Mesenchymal stem cell (in vitro differentiated cells and primary cell): ENCODE results near the gene ADAMTS7.
A peak's percentile ranks its signal among the peaks of the same experiment; 100 is the strongest.
"Not testable (repeated sequence)": the region's sequence is repeated elsewhere in the genome, so short reads cannot be mapped to it uniquely, and the experiment has no call there.

ENCODE experiments used
- DNase-seq: peaks from one replicate; pipeline ENCODE4 v3.0.0-alpha.2; 2013
- H2AFZ ChIP-seq: one replicate; pipeline ENCODE4 v1.6.1; 2013; ENCODE audit warnings: low read depth, mild to moderate bottlenecking, control low read depth, inconsistent platforms, low read length, moderate library complexity
- H2AK5ac ChIP-seq: 2 replicates; pipeline ENCODE4 v1.6.1; 2013; ENCODE audit warnings: low read length, moderate library complexity, mild to moderate bottlenecking, inconsistent platforms; ENCODE audit not compliant: severe bottlenecking
- H2BK120ac ChIP-seq: one replicate; pipeline ENCODE4 v1.6.1; 2013; ENCODE audit warnings: low read depth, mild to moderate bottlenecking, inconsistent platforms, low read length, moderate library complexity
- H2BK12ac ChIP-seq, 2 experiments: one replicate each; pipeline ENCODE4 v1.6.1; 2013; ENCODE audit warnings: inconsistent platforms in 2 of 2, low read length in 2 of 2, mild to moderate bottlenecking in 2 of 2, moderate library complexity in 2 of 2, control low read depth in 1 of 2
- H2BK15ac ChIP-seq: one replicate; pipeline ENCODE4 v1.6.1; 2013; ENCODE audit warnings: mild to moderate bottlenecking, low read depth, inconsistent platforms; ENCODE audit not compliant: poor library complexity, severe bottlenecking
- H2BK5ac ChIP-seq: 2 replicates; pipeline ENCODE4 v1.6.1; 2013; ENCODE audit warnings: low read depth, mild to moderate bottlenecking, low read length, control low read depth, inconsistent platforms; ENCODE audit not compliant: poor library complexity, severe bottlenecking
- H3K14ac ChIP-seq, 2 experiments: one replicate each; pipeline ENCODE4 v1.6.1; 2013; ENCODE audit warnings: inconsistent platforms in 2 of 2, low read length in 2 of 2, control low read depth in 1 of 2, mild to moderate bottlenecking in 1 of 2, moderate library complexity in 1 of 2
- H3K18ac ChIP-seq, 2 experiments: one replicate each; pipeline ENCODE4 v1.6.1; 2013; ENCODE audit warnings: inconsistent platforms in 2 of 2, low read length in 2 of 2, control low read depth in 1 of 2, low read depth in 1 of 2, mild to moderate bottlenecking in 1 of 2
- H3K23ac ChIP-seq, 2 experiments: one replicate each; pipeline ENCODE4 v1.6.1; 2013; ENCODE audit warnings: inconsistent platforms in 2 of 2, low read length in 2 of 2, mild to moderate bottlenecking in 2 of 2, moderate library complexity in 2 of 2, control low read depth in 1 of 2
- H3K27ac ChIP-seq: 2 replicates; pipeline ENCODE4 v1.5.1; 2013; ENCODE audit warnings: mild to moderate bottlenecking, moderate library complexity, low read length, control low read depth, inconsistent platforms; ENCODE audit not compliant: poor library complexity, severe bottlenecking
- H3K27me3 ChIP-seq, 2 experiments: 2 replicates each; pipeline versions ENCODE4 v1.6.1 to v1.7.0; 2013; ENCODE audit warnings: low read length in 2 of 2, mild to moderate bottlenecking in 2 of 2, moderate library complexity in 2 of 2, control low read depth in 1 of 2, inconsistent platforms in 1 of 2; ENCODE audit not compliant: control insufficient read depth in 1 of 2, insufficient read depth in 1 of 2
- H3K36me3 ChIP-seq, 2 experiments: 2 replicates each; pipeline versions ENCODE4 v1.6.1 to v1.7.0; 2013; ENCODE audit warnings: low read length in 2 of 2, control low read depth in 1 of 2, inconsistent platforms in 1 of 2, low read depth in 1 of 2, mild to moderate bottlenecking in 1 of 2; ENCODE audit not compliant: insufficient read depth in 2 of 2, control insufficient read depth in 1 of 2
- H3K4ac ChIP-seq, 2 experiments: one replicate each; pipeline ENCODE4 v1.6.1; 2013; ENCODE audit warnings: inconsistent platforms in 2 of 2, low read length in 2 of 2, mild to moderate bottlenecking in 2 of 2, moderate library complexity in 2 of 2, control low read depth in 1 of 2, low read depth in 1 of 2
- H3K4me1 ChIP-seq: 2 replicates; pipeline ENCODE4 v1.6.1; 2013; ENCODE audit warnings: low read depth, low read length, control low read depth; ENCODE audit not compliant: control insufficient read depth, insufficient read depth
- H3K4me2 ChIP-seq: 2 replicates; pipeline ENCODE4 v1.6.1; 2013; ENCODE audit warnings: low read length, mild to moderate bottlenecking, inconsistent platforms; ENCODE audit not compliant: poor library complexity, severe bottlenecking
- H3K4me3 ChIP-seq, 2 experiments: 2 replicates each; pipeline versions ENCODE4 v1.5.1 to v1.7.0; 2013; ENCODE audit warnings: low read length in 2 of 2, mild to moderate bottlenecking in 2 of 2, control low read depth in 1 of 2, low read depth in 1 of 2; ENCODE audit not compliant: insufficient read depth in 1 of 2
- H3K79me1 ChIP-seq: replicated peaks from 2 replicates; pipeline ENCODE4 v1.6.1; 2013; ENCODE audit warnings: mild to moderate bottlenecking, control low read depth, low read length, inconsistent platforms; ENCODE audit not compliant: poor library complexity, severe bottlenecking
- H3K9ac ChIP-seq: 2 replicates; pipeline ENCODE4 v1.7.0; 2013; ENCODE audit warnings: mild to moderate bottlenecking, low read length, moderate library complexity
- H3K9me3 ChIP-seq: 2 replicates; pipeline ENCODE4 v1.7.0; 2013; ENCODE audit warnings: mild to moderate bottlenecking, low read length; ENCODE audit not compliant: control insufficient read depth
- H4K8ac ChIP-seq: one replicate; pipeline ENCODE4 v1.6.1; 2013; ENCODE audit warnings: inconsistent platforms, mild to moderate bottlenecking, low read length, moderate library complexity
- H4K91ac ChIP-seq: one replicate; pipeline ENCODE4 v1.6.1; 2013; ENCODE audit warnings: mild to moderate bottlenecking, low read length, inconsistent platforms
- WGBS: methylation state at CpG from one replicate; pipeline ENCODE4 v1.1.7; 2013; ENCODE audit warnings: mixed read lengths; 5-methylcytosine and 5-hydroxymethylcytosine counted together

Gene ADAMTS7

DNA sequence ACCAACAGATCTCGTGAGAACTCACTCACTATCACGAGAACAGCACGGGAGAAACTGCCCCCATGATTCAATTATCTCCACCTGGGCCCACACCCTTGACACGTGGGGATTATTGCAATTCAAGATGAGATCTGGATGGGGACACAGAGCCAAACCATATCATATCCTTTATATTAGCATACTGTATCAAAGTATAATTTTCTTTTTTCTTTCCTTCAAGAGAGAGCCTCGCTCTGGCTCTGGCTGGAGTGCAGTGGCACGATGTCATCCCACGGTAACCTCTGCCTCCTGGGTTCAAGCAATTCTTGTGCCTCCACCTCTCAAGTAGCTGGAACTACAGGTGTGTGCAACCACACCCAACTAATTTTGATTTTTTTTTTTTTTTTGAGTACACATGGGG is 63.4 kb downstream of the ADAMTS7 start:
- not testable (repeated sequence) for H3K4me2 ChIP-seq, H2BK5ac ChIP-seq, H2BK15ac ChIP-seq, H3K18ac ChIP-seq, H3K36me3 ChIP-seq, H3K79me1 ChIP-seq, H3K23ac ChIP-seq, H3K27me3 ChIP-seq, H3K9me3 ChIP-seq, H2BK12ac ChIP-seq, H2AFZ ChIP-seq, H4K91ac ChIP-seq, H4K8ac ChIP-seq, H3K4me1 ChIP-seq, H3K14ac ChIP-seq, H2AK5ac ChIP-seq, H3K4me3 ChIP-seq, H3K9ac ChIP-seq, H2BK120ac ChIP-seq, DNase-seq, H3K27ac ChIP-seq, H3K4ac ChIP-seq
- WGBS = 76% methylated on average over 6 of the region's 7 CpGs

DNA sequence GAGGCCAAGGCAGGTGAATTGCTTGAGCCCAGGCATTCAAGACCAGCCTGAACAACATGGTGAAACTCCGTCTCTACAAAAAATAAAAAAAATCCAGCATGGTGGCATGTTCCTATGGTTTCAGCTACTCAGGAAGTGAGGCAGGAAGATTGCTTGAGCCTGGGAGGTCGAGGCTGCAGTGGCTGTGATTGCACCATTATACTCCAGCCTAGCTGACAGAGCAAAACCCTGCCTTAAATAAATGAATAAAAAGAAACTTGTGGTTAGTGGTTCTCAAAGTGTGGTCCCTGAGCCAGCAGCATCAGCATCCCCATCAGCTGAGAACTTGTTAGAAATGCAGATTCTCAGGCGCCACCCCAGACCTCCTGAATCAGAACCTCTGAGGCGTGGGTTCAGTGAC is 69.6 kb downstream of the ADAMTS7 start:
- H3K23ac ChIP-seq, H3K79me1 ChIP-seq, H2AFZ ChIP-seq, H3K27ac ChIP-seq, H2BK12ac ChIP-seq, H2BK15ac ChIP-seq, H4K8ac ChIP-seq, H4K91ac ChIP-seq, DNase-seq, H3K36me3 ChIP-seq, H3K9ac ChIP-seq, H2BK120ac ChIP-seq, H3K14ac ChIP-seq, H2BK5ac ChIP-seq, H3K4ac ChIP-seq, H3K4me1 ChIP-seq, H3K4me3 ChIP-seq, H3K9me3 ChIP-seq, H3K27me3 ChIP-seq, H3K18ac ChIP-seq, H3K4me2 ChIP-seq, H2AK5ac ChIP-seq: not testable (repeated sequence)
- WGBS = 48% methylated on average over 2 of the region's 4 CpGs

DNA sequence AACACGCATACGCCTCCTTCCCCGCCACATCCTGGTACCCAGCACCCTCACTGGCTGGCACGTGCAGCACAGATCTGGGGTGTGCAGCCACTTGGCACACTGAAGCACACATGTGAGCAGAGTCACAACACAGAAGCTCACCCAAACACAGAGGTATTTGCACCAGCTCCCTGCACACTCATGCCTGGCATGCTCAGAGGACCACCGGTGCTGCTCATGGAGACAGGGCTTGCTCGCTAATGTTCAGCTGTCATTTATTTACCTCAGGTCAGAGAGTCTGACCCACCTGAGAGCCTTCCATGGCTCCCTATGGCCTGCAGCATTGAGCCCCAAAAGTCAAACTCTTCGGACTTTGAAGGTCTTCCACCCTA is 70.4 kb downstream of the ADAMTS7 start:
- H2BK15ac ChIP-seq = no peak overlapping the region
- H3K18ac ChIP-seq = no peak overlapping the region
- no peak overlapping the region for H4K8ac ChIP-seq
- peaks cover 0 to 4% of the 10 kb centered on the region in 2 experiments for H3K27me3 ChIP-seq
- H4K91ac ChIP-seq = no peak overlapping the region
- no peaks in the 10 kb centered on the region for H3K36me3 ChIP-seq
- no peak overlapping the region for H2BK12ac ChIP-seq
- WGBS = 82% methylated on average over 7 of the region's 7 CpGs
- no peak for DNase-seq
- H3K9me3 ChIP-seq = no peaks in the 10 kb centered on the region
- no peak overlapping the region for H2AFZ ChIP-seq
- no peak overlapping the region for H3K23ac ChIP-seq
- H2AK5ac ChIP-seq = no peak overlapping the region
- no peak overlapping the region for H3K9ac ChIP-seq
- no peak overlapping the region for H2BK120ac ChIP-seq
- H3K79me1 ChIP-seq = no peaks in the 10 kb centered on the region
- H3K4ac ChIP-seq = no peak overlapping the region
- no peak overlapping the region for H3K4me2 ChIP-seq
- no peak overlapping the region for H3K27ac ChIP-seq
- peaks cover 3% of the 10 kb centered on the region for H3K4me1 ChIP-seq
- no peak overlapping the region for H3K4me3 ChIP-seq
- no peak overlapping the region for H2BK5ac ChIP-seq
- no peak overlapping the region for H3K14ac ChIP-seq

DNA sequence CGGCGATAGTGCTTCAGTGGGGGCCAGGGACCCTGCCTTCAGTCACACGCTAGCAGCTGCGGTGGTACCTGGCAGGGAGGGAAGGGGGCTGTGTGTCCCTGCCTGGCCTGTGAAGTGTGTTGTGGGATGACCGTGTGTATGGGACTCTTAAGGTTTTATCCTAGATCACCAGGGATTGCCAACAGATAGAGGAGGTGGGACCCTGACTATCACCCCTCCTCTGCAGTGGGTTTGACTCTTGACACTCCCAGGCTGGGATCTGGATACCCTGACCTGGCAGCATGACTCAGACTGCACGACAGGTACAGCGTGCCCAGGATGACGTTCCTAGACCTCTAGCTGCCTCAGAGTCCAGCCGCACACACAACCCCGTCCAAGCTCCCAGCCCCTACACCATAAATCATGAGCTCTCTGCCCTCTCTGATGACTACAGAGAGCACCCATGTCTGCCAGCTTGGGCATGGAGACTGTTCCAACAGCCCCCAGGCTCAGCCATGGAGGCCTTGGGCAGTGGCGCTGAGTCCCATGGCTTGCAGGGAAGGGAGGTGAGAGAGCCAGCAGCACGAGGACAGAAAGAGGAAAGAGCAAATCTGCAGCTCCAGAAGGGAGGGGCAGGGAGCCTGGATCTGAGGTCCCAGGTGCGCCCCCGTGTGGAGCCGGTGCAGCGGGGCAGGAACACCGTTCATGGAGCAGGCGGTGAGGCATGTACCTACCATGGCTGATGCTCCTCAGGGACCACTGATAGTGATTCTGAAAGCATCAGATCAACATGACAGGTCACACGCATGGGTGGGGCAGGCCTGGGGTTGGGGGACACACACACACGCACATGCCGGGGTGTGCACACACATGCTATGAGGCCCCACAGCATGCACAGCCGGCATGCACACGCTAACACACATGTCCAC is 71.0 kb downstream of the ADAMTS7 start:
- Histone ChIP-seq H2AFZ (no peak overlapping the region), H3K4me2 (no peak overlapping the region), H2BK120ac (no peak overlapping the region), H3K36me3 (no peaks in the 10 kb centered on the region), H3K9ac (no peak overlapping the region), H3K27me3 (peaks cover 5 to 8% of the 10 kb centered on the region in 2 experiments), H3K27ac (no peak overlapping the region), H3K79me1 (no peaks in the 10 kb centered on the region), H3K14ac (no peak overlapping the region), H2BK12ac (no peak overlapping the region), H3K4ac (no peak overlapping the region), H2AK5ac (no peak overlapping the region), H4K91ac (no peak overlapping the region), H3K23ac (no peak overlapping the region), H4K8ac (no peak overlapping the region), H3K4me3 (no peak overlapping the region), H2BK15ac (no peak overlapping the region), H3K9me3 (no peaks in the 10 kb centered on the region), H3K18ac (peak overlapping the region in 1 of 2 experiments; percentile 50), H3K4me1 (peaks cover 3% of the 10 kb centered on the region), H2BK5ac (no peak overlapping the region)
- 49% methylated on average over 23 of the region's 23 CpGs for WGBS
- DNase-seq = peak; percentile 45
